Thymus (tissue), 11 donors: ENCODE measurements around the gene OR10J1. TPM values are rescaled to one million over a fixed set of nuclear protein-coding genes. Genes with fewer than 3 reads are reported as not detected.
"Not testable (repeated sequence)": the region's sequence is repeated elsewhere in the genome, so short reads cannot be mapped to it uniquely, and the experiment has no call there.

ENCODE experiments used
- DNase-seq, 9 donors: peaks; one replicate each; pipeline ENCODE4 v3.0.0-alpha.2; 2013; ENCODE audit warnings: low spot score in 9 of 9, low read depth in 6 of 9, missing footprints in 1 of 9
- H3K27ac ChIP-seq, 2 donors: one replicate each; pipeline ENCODE4 v1.5.1; 2013; ENCODE audit warnings: control low read depth in 1 of 2, low read depth in 1 of 2, low read length in 1 of 2, mild to moderate bottlenecking in 1 of 2, moderate library complexity in 1 of 2
- H3K27me3 ChIP-seq, 2 donors: one replicate each; pipeline ENCODE4 v1.5.1; 2013; ENCODE audit warnings: low read length in 1 of 2; ENCODE audit not compliant: control insufficient read depth in 2 of 2, insufficient read depth in 1 of 2
- H3K36me3 ChIP-seq, 2 donors: one replicate each; pipeline ENCODE4 v1.5.1; 2013; ENCODE audit warnings: low read length in 1 of 2, mild to moderate bottlenecking in 1 of 2, moderate library complexity in 1 of 2; ENCODE audit not compliant: control insufficient read depth in 2 of 2, insufficient read depth in 2 of 2
- H3K4me1 ChIP-seq, 2 donors: one replicate each; pipeline ENCODE4 v1.5.1; 2013; ENCODE audit warnings: low read length in 2 of 2; ENCODE audit not compliant: control insufficient read depth in 2 of 2, insufficient read depth in 2 of 2
- H3K4me3 ChIP-seq, 2 donors: one replicate each; pipeline ENCODE4 v1.5.1; 2013; ENCODE audit warnings: low read length in 2 of 2, control low read depth in 1 of 2, mild to moderate bottlenecking in 1 of 2
- H3K9me3 ChIP-seq, 2 donors: one replicate each; pipeline ENCODE4 v1.5.1; 2013; ENCODE audit warnings: low read length in 1 of 2, mild to moderate bottlenecking in 1 of 2; ENCODE audit not compliant: control insufficient read depth in 2 of 2, insufficient read depth in 1 of 2
- WGBS: extraction: QIAGEN DNeasy Blood & Tissue Kit; methylation state at CpG from one replicate; pipeline ENCODE4 v1.1.7; 2013; 5-methylcytosine and 5-hydroxymethylcytosine counted together
- polyA plus RNA-seq: library from polyadenylated mRNA; stranded (reverse); fragments of 200-250 nt; gene quantifications from one replicate; pipeline ENCODE4 v1.2.3, GENCODE V29; 2013
- total RNA-seq: library from RNA; stranded (reverse); fragments of 120-200 nt; gene quantifications from one replicate; pipeline ENCODE4 v1.2.4, GENCODE V29; 2013
- donor health status: healthy.

The OR10J1 gene
- total and polyA plus RNA-seq, 2 donors = 0.05 TPM; not detected in 1

DNA sequence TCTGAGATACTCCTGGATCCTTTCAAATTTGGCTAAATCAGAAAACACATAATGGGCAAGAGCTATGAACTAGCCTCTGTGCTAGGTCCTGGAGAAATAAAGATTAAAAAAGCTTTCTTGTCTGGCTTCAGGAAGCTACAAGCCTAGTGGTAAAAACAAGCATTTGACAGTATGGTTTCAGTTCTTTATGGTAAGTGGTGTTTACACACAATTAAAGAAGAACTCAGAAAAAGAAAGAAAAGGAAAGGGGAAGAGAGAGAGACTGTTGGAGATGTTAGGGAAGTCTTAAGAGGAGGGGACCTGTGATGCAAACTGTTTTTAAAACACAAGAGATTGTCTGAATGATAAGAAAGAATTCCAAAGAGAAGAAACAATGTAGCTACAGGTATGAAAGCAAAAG is 1.8 kb downstream of the OR10J1 start:
- Histone ChIP-seq H3K4me3 (no peak overlapping the region), H3K27me3 (no peaks in the 10 kb centered on the region), H3K4me1 (no peaks in the 10 kb centered on the region), H3K36me3 (no peaks in the 10 kb centered on the region), H3K27ac (no peak overlapping the region), H3K9me3 (no peaks in the 10 kb centered on the region)
- DNase-seq = no peak

DNA sequence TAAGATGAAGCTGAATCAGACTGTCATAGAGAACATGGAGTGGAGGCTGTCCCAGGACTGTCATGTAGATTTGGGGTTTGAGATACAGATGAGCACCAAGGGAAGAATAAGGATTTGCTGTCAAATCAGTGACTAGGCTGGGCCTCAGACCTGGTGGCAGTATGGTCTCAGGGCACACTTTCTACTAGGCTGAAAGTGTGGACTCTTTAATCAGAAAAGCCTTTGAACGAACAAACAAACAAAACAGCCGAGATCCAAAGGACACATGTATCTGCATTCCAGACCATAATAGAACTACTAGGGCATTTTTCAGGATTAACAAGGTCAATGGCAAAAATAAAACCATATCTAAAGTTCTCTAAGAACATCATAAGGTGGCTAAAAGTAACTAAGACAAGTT is 2.9 kb downstream of the OR10J1 start:
- DNase-seq = no peak
- no peak overlapping the region for H3K27ac ChIP-seq
- H3K27me3 ChIP-seq = no peaks in the 10 kb centered on the region
- WGBS = 98% methylated on average over 2 of the region's 2 CpGs
- no peaks in the 10 kb centered on the region for H3K36me3 ChIP-seq
- no peaks in the 10 kb centered on the region for H3K9me3 ChIP-seq
- H3K4me3 ChIP-seq = no peak overlapping the region
- no peaks in the 10 kb centered on the region for H3K4me1 ChIP-seq

DNA sequence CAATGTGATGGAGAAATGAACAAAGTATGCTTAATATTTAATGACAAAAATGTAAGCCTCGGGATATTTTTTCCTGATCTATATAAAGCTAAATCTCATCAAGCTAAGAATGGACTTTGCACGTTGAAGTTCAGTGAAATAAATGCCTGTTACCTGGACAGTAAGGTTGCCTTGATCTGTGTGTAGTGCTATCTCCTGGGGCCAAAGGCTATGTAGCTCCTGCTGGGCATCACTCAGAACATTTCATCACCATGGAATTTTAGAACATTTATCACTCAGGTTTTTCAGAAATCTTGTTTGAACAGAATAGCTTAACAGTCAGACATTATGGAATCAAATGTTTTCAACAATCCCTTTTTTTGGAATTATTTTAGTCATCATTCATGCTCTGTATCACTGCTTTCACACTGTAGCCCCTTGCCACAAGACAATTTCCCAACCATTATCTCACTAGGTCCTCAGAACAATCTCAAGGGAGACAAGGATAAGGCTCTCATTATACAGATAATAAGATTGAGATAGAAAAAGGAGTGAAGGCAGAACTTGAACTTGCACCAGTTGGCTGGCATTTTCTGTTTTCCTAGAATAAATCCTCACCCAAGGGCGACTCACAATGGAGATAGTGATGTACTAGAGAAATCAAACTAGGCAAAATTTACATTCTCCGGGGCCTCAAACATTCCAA is 3.7 kb downstream of the OR10J1 start:
- H3K27me3 ChIP-seq = no peaks in the 10 kb centered on the region
- H3K27ac ChIP-seq = no peak overlapping the region
- no peaks in the 10 kb centered on the region for H3K9me3 ChIP-seq
- no peak overlapping the region for H3K4me3 ChIP-seq
- no peaks in the 10 kb centered on the region for H3K4me1 ChIP-seq
- DNase-seq = no peak
- WGBS = 86% methylated on average over 4 of the region's 4 CpGs
- no peaks in the 10 kb centered on the region for H3K36me3 ChIP-seq

DNA sequence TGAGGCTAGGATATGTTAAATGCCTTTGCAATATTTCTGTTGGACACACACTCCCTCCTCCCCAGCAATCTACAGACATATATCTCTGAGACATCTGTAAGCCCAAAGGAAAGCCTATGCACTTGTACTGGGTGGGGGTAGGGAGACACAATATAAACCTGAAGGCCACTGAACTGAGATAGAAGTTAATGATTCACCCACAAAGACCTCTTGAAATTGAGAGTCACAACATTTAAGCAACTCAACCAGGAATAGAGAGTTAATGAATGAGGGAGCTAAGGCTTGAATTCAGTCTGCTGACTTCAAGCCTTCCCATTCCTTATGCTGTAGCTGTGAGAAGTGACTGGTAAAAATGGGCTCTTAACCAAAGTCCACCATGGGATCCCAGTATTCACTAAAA is 5.0 kb downstream of the OR10J1 start:
- DNase-seq = no peak
- Histone ChIP-seq H3K36me3 (no peaks in the 10 kb centered on the region), H3K9me3 (no peaks in the 10 kb centered on the region), H3K27me3 (no peaks in the 10 kb centered on the region), H3K4me3 (no peak overlapping the region), H3K27ac (no peak overlapping the region), H3K4me1 (no peaks in the 10 kb centered on the region)

DNA sequence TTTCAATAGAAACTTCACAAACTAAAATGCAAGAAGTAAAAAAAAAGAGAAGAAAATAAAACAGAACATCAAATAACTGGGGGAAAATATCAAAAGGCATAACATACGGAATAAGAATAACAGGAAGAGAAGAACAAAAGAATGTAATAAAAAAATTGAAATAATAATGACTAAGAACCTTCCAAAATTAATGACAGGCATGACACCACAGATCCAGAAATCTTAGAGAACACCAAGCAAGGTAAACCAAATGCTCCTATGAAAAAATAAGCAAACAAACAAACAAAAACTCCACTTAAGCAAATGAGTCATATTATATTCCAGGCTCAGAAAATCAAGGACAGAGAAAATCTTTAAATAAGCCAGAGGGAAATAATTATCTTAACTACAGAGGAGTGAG is 8.7 kb downstream of the OR10J1 start:
- WGBS = 92% methylated on average over 1 of the region's 1 CpG
- H3K4me3 ChIP-seq = no peak overlapping the region
- H3K4me1 ChIP-seq = no peaks in the 10 kb centered on the region
- no peaks in the 10 kb centered on the region for H3K36me3 ChIP-seq
- DNase-seq = no peak
- H3K9me3 ChIP-seq = no peaks in the 10 kb centered on the region
- no peaks in the 10 kb centered on the region for H3K27me3 ChIP-seq
- H3K27ac ChIP-seq = no peak overlapping the region

DNA sequence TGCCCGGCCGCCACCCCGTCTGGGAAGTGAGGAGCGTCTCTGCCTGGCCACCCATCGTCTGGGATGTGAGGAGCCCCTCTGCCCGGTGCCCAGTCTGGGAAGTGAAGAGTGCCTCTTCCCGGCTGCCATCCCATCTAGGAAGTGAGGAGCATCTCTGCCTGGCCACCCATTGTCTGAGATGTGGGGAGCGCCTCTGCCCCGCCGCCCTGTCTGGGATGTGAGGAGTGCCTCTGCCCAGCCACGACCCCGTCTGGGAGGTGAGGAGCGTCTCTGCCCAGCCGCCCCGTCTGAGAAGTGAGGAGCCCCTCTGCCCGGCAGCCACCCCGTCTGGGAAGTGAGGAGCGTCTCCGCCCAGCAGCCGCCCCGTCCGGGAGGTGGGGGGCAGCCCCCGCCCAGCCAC is 10.1 kb downstream of the OR10J1 start:
- WGBS = 96% methylated on average over 20 of the region's 23 CpGs
- not testable (repeated sequence) for H3K36me3 ChIP-seq, H3K9me3 ChIP-seq, H3K4me3 ChIP-seq, DNase-seq, H3K27ac ChIP-seq, H3K27me3 ChIP-seq, H3K4me1 ChIP-seq

DNA sequence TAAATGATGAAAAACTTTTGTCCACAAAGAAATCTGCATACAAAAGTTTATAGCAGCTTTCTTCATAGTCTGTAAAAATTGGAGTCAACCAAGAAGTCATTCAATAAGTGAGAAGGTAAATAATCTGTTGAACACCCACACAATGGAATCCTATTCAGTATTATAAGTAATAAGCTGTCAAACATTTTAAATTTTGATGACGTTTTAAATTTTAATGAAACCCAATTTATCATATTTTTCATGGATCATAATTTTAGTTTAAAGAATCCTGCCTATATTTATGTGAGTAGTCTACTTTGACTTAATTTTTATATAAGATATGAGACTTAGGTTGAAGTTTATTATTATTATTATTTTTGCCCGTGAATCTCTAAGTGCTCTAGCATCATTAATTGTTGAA is 20.0 kb downstream of the OR10J1 start:
- Histone ChIP-seq H3K9me3 (peaks cover 0 to 3% of the 10 kb centered on the region in 2 donors), H3K4me1 (no peaks in the 10 kb centered on the region), H3K27ac (no peak overlapping the region)

DNA sequence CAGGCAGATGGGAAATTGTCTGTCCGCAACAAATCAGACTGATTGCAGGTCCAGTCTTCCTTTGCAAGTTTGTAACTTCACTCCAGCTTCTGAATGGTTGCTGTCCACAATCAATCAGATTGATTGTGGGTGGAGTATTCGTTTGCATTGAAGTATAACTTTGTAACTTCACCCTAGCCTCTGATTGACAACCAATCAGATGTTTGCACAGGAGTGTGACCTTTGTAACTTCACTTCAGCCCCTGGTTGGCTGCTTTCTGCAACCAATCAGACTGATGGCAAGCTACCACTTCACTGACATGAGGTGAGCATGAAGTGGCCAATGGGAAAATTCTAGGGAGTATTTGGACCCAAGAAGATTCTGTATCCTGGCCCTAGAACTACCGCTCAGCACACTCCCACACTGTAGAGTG is 25.7 kb downstream of the OR10J1 start:
- DNase-seq = no peak
- no peaks in the 10 kb centered on the region for H3K4me1 ChIP-seq
- WGBS = 94% methylated on average over 3 of the region's 3 CpGs

More for the DNA sequence above, 20.0 kb downstream of the OR10J1 start:
- Histone ChIP-seq H3K27me3 (no peaks in the 10 kb centered on the region), H3K4me3 (no peak overlapping the region), H3K36me3 (no peaks in the 10 kb centered on the region)
- DNase-seq = no peak
- 82% methylated on average over 2 of the region's 2 CpGs for WGBS

DNA sequence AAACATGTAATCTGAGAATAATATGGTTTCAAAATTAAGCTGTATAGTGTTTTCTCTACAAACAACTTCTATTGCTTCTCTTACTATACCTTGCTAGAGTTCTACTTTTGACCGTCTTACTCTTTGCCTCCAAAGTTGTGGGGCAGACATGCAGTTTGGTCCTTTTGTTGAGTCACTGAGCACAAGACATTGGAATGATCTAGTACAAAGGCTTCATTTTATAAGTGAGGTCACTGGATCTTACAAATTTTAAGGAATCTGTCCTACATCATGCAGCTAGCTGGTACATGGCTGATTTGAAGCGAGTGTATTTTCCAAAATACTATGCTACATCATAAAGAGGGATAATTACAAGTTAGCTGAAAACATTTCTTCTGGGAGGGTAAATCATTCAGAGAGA is 28.8 kb downstream of the OR10J1 start:
- Histone ChIP-seq H3K27me3 (no peaks in the 10 kb centered on the region), H3K9me3 (no peaks in the 10 kb centered on the region), H3K27ac (no peak overlapping the region), H3K36me3 (no peaks in the 10 kb centered on the region), H3K4me1 (no peaks in the 10 kb centered on the region), H3K4me3 (no peak overlapping the region)
- DNase-seq = no peak
- WGBS = 95% methylated on average over 2 of the region's 2 CpGs

More for the DNA sequence above, 25.7 kb downstream of the OR10J1 start:
- H3K27ac ChIP-seq = no peak overlapping the region
- peaks cover 0 to 3% of the 10 kb centered on the region in 2 donors for H3K9me3 ChIP-seq
- no peaks in the 10 kb centered on the region for H3K27me3 ChIP-seq
- H3K36me3 ChIP-seq = no peaks in the 10 kb centered on the region
- H3K4me3 ChIP-seq = no peak overlapping the region
